Neural progenitor cell (in vitro differentiated cells): Measurements from ENCODE around the gene C17orf50.

Source experiments
- CTCF ChIP-seq: fragments of 200-600 bp; sonication (generic); IDR thresholded peaks from 2 replicates; pipeline ENCODE4 v1.5.1; 2017; ENCODE audit warnings: antibody characterized with exemption, mild to moderate bottlenecking
- EZH2 ChIP-seq: fragments of 200-600 bp; sonication (generic); IDR thresholded peaks from 2 replicates; pipeline ENCODE4 v1.6.1; 2017; ENCODE audit warnings: antibody characterized with exemption, mild to moderate bottlenecking, moderate library complexity
- EZH2phosphoT487 ChIP-seq: fragments of 200-600 bp; sonication (generic); IDR thresholded peaks from 2 replicates; pipeline ENCODE4 v1.6.1; 2017; ENCODE audit warnings: antibody characterized with exemption

GRCh38 chr17:35793257-35793656, 32.6 kb downstream of the C17orf50 start:
- TF ChIP-seq CTCF = no peak
- no peak for TF ChIP-seq EZH2phosphoT487
- no peak for TF ChIP-seq EZH2
